ENCODE data around the gene SRF. TPM values are rescaled to one million over a fixed set of nuclear protein-coding genes. Genes with fewer than 3 reads are reported as not detected.

The SRF gene
- total and polyA plus RNA-seq, 4 donors, result 2.0 to 11.7 (median 7.1) TPM

DNA sequence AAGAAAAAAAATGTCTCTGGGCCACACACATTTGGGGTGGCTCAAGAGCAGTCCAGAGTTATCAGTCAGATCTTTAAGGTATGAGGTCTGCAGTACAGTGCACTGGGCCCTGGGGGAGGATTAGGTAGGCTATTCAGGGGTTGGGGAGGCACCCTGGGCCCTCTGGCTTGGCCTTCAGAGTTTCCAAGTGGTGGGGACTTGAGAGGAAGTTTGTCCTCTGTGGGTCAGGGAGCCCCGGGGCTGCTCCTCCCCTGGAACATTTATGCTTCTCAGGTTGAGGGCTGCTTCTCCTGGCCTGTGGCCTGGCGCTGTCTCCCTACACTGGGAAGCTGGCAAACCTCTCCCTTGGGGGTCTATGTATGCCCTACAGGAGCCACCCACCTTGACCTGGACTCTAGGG, 48.9 kb upstream of the SRF start:
- WGBS, result 79% methylated on average over 2 of the region's 2 CpGs
- Histone ChIP-seq H3K27me3 (ENCODE audit: control insufficient read depth in 4 of 4, insufficient read depth in 4 of 4, low read length in 3 of 4) (no peaks in the 10 kb centered on the region), H3K27ac (ENCODE audit: low read depth in 1 of 2, low read length in 2 of 2) (no peak overlapping the region), H3K9me3 (ENCODE audit: control insufficient read depth in 4 of 4, low read length in 3 of 4) (no peaks in the 10 kb centered on the region), H3K4me1 (ENCODE audit: control insufficient read depth in 4 of 4, insufficient read depth in 4 of 4, low read length in 3 of 4) (peaks cover 0 to 4% (median 0%) of the 10 kb centered on the region in 4 donors), H3K4me3 (ENCODE audit: low read depth in 1 of 3, low read length in 3 of 3) (no peak overlapping the region), H3K9ac (ENCODE audit: low read depth in 1 of 2, low read length in 2 of 2) (no peak overlapping the region), H3K36me3 (ENCODE audit: control insufficient read depth in 4 of 4, insufficient read depth in 3 of 4, low read depth in 1 of 4, low read length in 3 of 4) (no peaks in the 10 kb centered on the region)
- DNase-seq (ENCODE audit: low spot score), result no peak
- TF ChIP-seq FOXA1 (IDR thresholded peaks at IDR 0.05) (no peak), RXRA (IDR thresholded peaks at IDR 0.05) (no peak), JUND (IDR thresholded peaks at IDR 0.05) (no peak), HNF4G (IDR thresholded peaks at IDR 0.05) (no peak), HNF4A (conservative IDR thresholded peaks at IDR 0.05) (no peak), GABPA (IDR thresholded peaks at IDR 0.05 in 1 of 2, conservative IDR thresholded peaks at IDR 0.05 in 1 of 2) (no peak), EGR1 (IDR thresholded peaks at IDR 0.05; ENCODE audit: low read depth in 2 of 2) (no peak), RAD21 (IDR thresholded peaks at IDR 0.05) (no peak)
- TF ChIP-seq, protein P1, sequence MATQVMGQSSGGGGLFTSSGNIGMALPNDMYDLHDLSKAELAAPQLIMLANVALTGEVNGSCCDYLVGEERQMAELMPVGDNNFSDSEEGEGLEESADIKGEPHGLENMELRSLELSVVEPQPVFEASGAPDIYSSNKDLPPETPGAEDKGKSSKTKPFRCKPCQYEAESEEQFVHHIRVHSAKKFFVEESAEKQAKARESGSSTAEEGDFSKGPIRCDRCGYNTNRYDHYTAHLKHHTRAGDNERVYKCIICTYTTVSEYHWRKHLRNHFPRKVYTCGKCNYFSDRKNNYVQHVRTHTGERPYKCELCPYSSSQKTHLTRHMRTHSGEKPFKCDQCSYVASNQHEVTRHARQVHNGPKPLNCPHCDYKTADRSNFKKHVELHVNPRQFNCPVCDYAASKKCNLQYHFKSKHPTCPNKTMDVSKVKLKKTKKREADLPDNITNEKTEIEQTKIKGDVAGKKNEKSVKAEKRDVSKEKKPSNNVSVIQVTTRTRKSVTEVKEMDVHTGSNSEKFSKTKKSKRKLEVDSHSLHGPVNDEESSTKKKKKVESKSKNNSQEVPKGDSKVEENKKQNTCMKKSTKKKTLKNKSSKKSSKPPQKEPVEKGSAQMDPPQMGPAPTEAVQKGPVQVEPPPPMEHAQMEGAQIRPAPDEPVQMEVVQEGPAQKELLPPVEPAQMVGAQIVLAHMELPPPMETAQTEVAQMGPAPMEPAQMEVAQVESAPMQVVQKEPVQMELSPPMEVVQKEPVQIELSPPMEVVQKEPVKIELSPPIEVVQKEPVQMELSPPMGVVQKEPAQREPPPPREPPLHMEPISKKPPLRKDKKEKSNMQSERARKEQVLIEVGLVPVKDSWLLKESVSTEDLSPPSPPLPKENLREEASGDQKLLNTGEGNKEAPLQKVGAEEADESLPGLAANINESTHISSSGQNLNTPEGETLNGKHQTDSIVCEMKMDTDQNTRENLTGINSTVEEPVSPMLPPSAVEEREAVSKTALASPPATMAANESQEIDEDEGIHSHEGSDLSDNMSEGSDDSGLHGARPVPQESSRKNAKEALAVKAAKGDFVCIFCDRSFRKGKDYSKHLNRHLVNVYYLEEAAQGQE (IDR thresholded peaks at IDR 0.05), result no peak
- TF ChIP-seq, protein P2, sequence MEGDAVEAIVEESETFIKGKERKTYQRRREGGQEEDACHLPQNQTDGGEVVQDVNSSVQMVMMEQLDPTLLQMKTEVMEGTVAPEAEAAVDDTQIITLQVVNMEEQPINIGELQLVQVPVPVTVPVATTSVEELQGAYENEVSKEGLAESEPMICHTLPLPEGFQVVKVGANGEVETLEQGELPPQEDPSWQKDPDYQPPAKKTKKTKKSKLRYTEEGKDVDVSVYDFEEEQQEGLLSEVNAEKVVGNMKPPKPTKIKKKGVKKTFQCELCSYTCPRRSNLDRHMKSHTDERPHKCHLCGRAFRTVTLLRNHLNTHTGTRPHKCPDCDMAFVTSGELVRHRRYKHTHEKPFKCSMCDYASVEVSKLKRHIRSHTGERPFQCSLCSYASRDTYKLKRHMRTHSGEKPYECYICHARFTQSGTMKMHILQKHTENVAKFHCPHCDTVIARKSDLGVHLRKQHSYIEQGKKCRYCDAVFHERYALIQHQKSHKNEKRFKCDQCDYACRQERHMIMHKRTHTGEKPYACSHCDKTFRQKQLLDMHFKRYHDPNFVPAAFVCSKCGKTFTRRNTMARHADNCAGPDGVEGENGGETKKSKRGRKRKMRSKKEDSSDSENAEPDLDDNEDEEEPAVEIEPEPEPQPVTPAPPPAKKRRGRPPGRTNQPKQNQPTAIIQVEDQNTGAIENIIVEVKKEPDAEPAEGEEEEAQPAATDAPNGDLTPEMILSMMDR (IDR thresholded peaks at IDR 0.05; ENCODE audit: low read depth, low read length, missing input control), result no peak
- TF ChIP-seq, protein P3, sequence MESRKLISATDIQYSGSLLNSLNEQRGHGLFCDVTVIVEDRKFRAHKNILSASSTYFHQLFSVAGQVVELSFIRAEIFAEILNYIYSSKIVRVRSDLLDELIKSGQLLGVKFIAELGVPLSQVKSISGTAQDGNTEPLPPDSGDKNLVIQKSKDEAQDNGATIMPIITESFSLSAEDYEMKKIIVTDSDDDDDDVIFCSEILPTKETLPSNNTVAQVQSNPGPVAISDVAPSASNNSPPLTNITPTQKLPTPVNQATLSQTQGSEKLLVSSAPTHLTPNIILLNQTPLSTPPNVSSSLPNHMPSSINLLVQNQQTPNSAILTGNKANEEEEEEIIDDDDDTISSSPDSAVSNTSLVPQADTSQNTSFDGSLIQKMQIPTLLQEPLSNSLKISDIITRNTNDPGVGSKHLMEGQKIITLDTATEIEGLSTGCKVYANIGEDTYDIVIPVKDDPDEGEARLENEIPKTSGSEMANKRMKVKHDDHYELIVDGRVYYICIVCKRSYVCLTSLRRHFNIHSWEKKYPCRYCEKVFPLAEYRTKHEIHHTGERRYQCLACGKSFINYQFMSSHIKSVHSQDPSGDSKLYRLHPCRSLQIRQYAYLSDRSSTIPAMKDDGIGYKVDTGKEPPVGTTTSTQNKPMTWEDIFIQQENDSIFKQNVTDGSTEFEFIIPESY (IDR thresholded peaks at IDR 0.05), result no peak

DNA sequence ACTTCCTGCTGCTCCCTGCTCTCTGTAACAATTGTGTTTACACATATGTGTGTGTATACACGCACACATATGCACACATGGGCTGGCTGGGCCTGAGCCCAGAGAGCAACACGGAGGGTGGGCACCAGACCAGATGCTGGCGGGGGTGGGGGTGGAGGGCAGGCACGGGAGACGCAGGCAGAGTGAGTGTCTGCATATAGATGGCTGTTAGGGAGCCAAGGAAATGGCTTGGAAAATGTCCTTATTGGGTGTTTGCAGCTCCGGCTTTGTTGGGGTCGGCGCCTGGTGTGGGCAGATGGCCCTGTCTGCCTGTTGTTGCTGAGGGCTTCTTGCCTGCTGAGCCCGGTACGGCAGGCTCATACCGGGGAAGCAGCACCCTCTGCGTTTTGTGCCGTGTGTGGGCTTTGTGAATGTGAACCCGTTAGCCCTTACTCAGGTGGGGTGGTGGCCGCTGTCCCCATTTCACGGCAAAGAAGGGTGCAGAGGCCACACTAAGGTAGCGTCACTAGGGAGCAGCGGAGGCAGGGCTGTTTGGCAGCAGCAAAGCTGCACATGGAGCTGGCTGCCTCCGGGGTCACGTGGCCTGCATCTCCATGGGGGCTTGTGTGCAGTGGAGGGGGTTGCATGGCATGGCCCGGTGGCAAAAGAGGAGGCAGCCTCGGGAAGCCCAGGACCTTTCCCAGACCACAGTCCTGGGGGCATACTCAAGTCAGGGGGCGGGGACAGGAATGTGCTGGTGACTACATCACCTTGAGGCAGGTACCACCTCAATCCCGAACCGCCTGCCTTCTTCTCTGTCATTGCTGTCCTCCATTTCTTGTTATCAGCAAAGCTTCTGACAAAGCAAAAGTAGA, 47.4 kb upstream of the SRF start:
- DNase-seq (ENCODE audit: low spot score), result no peak
- Histone ChIP-seq H3K4me3 (ENCODE audit: low read depth in 1 of 3, low read length in 3 of 3) (no peak overlapping the region), H3K4me1 (ENCODE audit: control insufficient read depth in 4 of 4, insufficient read depth in 4 of 4, low read length in 3 of 4) (peaks cover 0 to 6% (median 0%) of the 10 kb centered on the region in 4 donors), H3K36me3 (ENCODE audit: control insufficient read depth in 4 of 4, insufficient read depth in 3 of 4, low read depth in 1 of 4, low read length in 3 of 4) (no peaks in the 10 kb centered on the region), H3K27me3 (ENCODE audit: control insufficient read depth in 4 of 4, insufficient read depth in 4 of 4, low read length in 3 of 4) (no peaks in the 10 kb centered on the region), H3K27ac (ENCODE audit: low read depth in 1 of 2, low read length in 2 of 2) (no peak overlapping the region), H3K9ac (ENCODE audit: low read depth in 1 of 2, low read length in 2 of 2) (no peak overlapping the region), H3K9me3 (ENCODE audit: control insufficient read depth in 4 of 4, low read length in 3 of 4) (no peaks in the 10 kb centered on the region)
- 84% methylated on average over 25 of the region's 25 CpGs for WGBS
- TF ChIP-seq JUND (IDR thresholded peaks at IDR 0.05), result no peak
- no peak for TF ChIP-seq HNF4A (conservative IDR thresholded peaks at IDR 0.05)
- no peak for TF ChIP-seq SP1 (IDR thresholded peaks at IDR 0.05)
- TF ChIP-seq, protein P1 (IDR thresholded peaks at IDR 0.05), result no peak

Data from liver (tissue), 9 donors.